ENCODE measurements around the gene PCNT. TPM values are rescaled to one million over a fixed set of nuclear protein-coding genes. Genes with fewer than 3 reads are reported as not detected.
"Not testable (repeated sequence)": the region's sequence is repeated elsewhere in the genome, so short reads cannot be mapped to it uniquely, and the experiment has no call there.

The PCNT gene
- total RNA-seq, 1 experiment from 2014 or later: 39.6 TPM

GRCh38 chr21:46372014-46372485 lies 48.1 kb downstream of the PCNT start:
- TF ChIP-seq, protein P1, sequence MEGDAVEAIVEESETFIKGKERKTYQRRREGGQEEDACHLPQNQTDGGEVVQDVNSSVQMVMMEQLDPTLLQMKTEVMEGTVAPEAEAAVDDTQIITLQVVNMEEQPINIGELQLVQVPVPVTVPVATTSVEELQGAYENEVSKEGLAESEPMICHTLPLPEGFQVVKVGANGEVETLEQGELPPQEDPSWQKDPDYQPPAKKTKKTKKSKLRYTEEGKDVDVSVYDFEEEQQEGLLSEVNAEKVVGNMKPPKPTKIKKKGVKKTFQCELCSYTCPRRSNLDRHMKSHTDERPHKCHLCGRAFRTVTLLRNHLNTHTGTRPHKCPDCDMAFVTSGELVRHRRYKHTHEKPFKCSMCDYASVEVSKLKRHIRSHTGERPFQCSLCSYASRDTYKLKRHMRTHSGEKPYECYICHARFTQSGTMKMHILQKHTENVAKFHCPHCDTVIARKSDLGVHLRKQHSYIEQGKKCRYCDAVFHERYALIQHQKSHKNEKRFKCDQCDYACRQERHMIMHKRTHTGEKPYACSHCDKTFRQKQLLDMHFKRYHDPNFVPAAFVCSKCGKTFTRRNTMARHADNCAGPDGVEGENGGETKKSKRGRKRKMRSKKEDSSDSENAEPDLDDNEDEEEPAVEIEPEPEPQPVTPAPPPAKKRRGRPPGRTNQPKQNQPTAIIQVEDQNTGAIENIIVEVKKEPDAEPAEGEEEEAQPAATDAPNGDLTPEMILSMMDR (conservative IDR thresholded peaks at IDR 0.05): no peak
- H4K20me1 ChIP-seq (ENCODE audit: control insufficient read depth, insufficient read depth, insufficient read length): peaks cover 5% of the 10 kb centered on the region
- Mint-ChIP-seq H3K9me3 (no peaks in the 10 kb centered on the region; a peak in 1 of 5 replicates), H3K27me3 (ENCODE audit: low read depth) (no peaks in the 10 kb centered on the region), H3K4me1 (0 out of 4 replicates have a peak, but pooled peaks cover 0 to under 1% of the 10 kb centered on the region in 2 experiments), H3K27ac (peak overlapping the region; percentile 34 to 92 (median 55); a peak in 3 of 7 replicates), H3K4me3 (no peak overlapping the region), H3K36me3 (ENCODE audit: insufficient read depth in 1 of 3, low read depth in 3 of 3) (peaks cover 21 to 36% (median 30%) of the 10 kb centered on the region in 3 experiments; a peak in 6 of 7 replicates)
- H3K56ac ChIP-seq (ENCODE audit: insufficient read length, low read depth, low read length): no peak overlapping the region
- H3K14ac ChIP-seq (ENCODE audit: insufficient read depth, low read length): no peak overlapping the region
- peak overlapping the region; percentile 77 for H3K23ac ChIP-seq (ENCODE audit: insufficient read length, low read depth, low read length)
- H4K91ac ChIP-seq (ENCODE audit: insufficient read length, low read depth, low read length): no peak overlapping the region
- no peak overlapping the region for H3K9ac ChIP-seq (ENCODE audit: extremely low read depth, insufficient read length, low read length)
- H3K18ac ChIP-seq (ENCODE audit: insufficient read length, low read depth, low read length): peak overlapping the region; percentile 4
- no peaks in the 10 kb centered on the region for H3K9me3 ChIP-seq (ENCODE audit: control insufficient read depth, low read depth, low read length)
- H2BK5ac ChIP-seq (ENCODE audit: insufficient read length, low read length): no peak overlapping the region
- no peak overlapping the region for H3K27ac ChIP-seq (ENCODE audit: insufficient read length, low read depth, low read length)
- no peaks in the 10 kb centered on the region for H3K79me1 ChIP-seq (ENCODE audit: insufficient read depth, low read depth, low read length, poor library complexity, severe bottlenecking)
- H3K79me2 ChIP-seq (ENCODE audit: insufficient read depth, low read length): peaks cover 7% of the 10 kb centered on the region; the same call in 1 of the 2 replicates
- no peak overlapping the region for H2BK120ac ChIP-seq (ENCODE audit: low read depth, low read length, poor library complexity, severe bottlenecking)
- no peak overlapping the region for H3T11ph ChIP-seq (ENCODE audit: low read length)
- H3K27me3 ChIP-seq (ENCODE audit: insufficient read depth, low read length): no peaks in the 10 kb centered on the region
- H3K4ac ChIP-seq (ENCODE audit: low read depth, low read length): no peak overlapping the region
- H3K23me2 ChIP-seq (ENCODE audit: insufficient read length, low read depth, low read length, poor library complexity, severe bottlenecking): no peaks in the 10 kb centered on the region
- H2AFZ ChIP-seq (ENCODE audit: low read length): no peak overlapping the region
- no peak overlapping the region for H3K4me2 ChIP-seq (ENCODE audit: insufficient read depth, insufficient read length, low read length)
- H3K4me1 ChIP-seq (ENCODE audit: insufficient read depth, low read length): no peaks in the 10 kb centered on the region
- H2BK12ac ChIP-seq (ENCODE audit: insufficient read length, low read depth, low read length): no peak overlapping the region
- H4K8ac ChIP-seq (replicated peaks; ENCODE audit: insufficient read length, low read depth, low read length): peak overlapping the region; percentile 74
- no peak overlapping the region for H2BK15ac ChIP-seq (ENCODE audit: low read depth, low read length)
- no peak overlapping the region for H2BK20ac ChIP-seq (ENCODE audit: low read depth, low read length, poor library complexity, severe bottlenecking)
- WGBS (ENCODE audit: extremely low coverage, insufficient read length, low lambda C conversion rate): no CpG with 5 or more reads among the region's 7 CpGs
- DNase-seq: no peak
- peak overlapping the region; percentile 18 for H4K5ac ChIP-seq (ENCODE audit: insufficient read length, low read depth, low read length)
- H2AK5ac ChIP-seq (ENCODE audit: insufficient read length, low read length): no peak overlapping the region

GRCh38 chr21:46372947-46373346 lies 49.0 kb downstream of the PCNT start:
- not testable (repeated sequence) for H3K27me3 ChIP-seq (ENCODE audit: insufficient read depth, low read length); H2BK20ac ChIP-seq (ENCODE audit: low read depth, low read length, poor library complexity, severe bottlenecking); H2BK12ac ChIP-seq (ENCODE audit: insufficient read length, low read depth, low read length); DNase-seq; H3K79me2 ChIP-seq (ENCODE audit: insufficient read depth, low read length); H3K4me2 ChIP-seq (ENCODE audit: insufficient read depth, insufficient read length, low read length); H3K4me3 Mint-ChIP-seq; H4K91ac ChIP-seq (ENCODE audit: insufficient read length, low read depth, low read length); H2BK15ac ChIP-seq (ENCODE audit: low read depth, low read length); H3K4me1 Mint-ChIP-seq; H4K20me1 ChIP-seq (ENCODE audit: control insufficient read depth, insufficient read depth, insufficient read length); H4K8ac ChIP-seq (replicated peaks; ENCODE audit: insufficient read length, low read depth, low read length); H4K5ac ChIP-seq (ENCODE audit: insufficient read length, low read depth, low read length); H3K14ac ChIP-seq (ENCODE audit: insufficient read depth, low read length); H3K18ac ChIP-seq (ENCODE audit: insufficient read length, low read depth, low read length); H2AFZ ChIP-seq (ENCODE audit: low read length); H3K9ac ChIP-seq (ENCODE audit: extremely low read depth, insufficient read length, low read length); H3K4me1 ChIP-seq (ENCODE audit: insufficient read depth, low read length); H3K56ac ChIP-seq (ENCODE audit: insufficient read length, low read depth, low read length); H3K27me3 Mint-ChIP-seq (ENCODE audit: low read depth); H3K4ac ChIP-seq (ENCODE audit: low read depth, low read length); H3K9me3 Mint-ChIP-seq; H3K23me2 ChIP-seq (ENCODE audit: insufficient read length, low read depth, low read length, poor library complexity, severe bottlenecking); H3K27ac ChIP-seq (ENCODE audit: insufficient read length, low read depth, low read length); H2AK5ac ChIP-seq (ENCODE audit: insufficient read length, low read length); H3K79me1 ChIP-seq (ENCODE audit: insufficient read depth, low read depth, low read length, poor library complexity, severe bottlenecking); H3K23ac ChIP-seq (ENCODE audit: insufficient read length, low read depth, low read length); H3T11ph ChIP-seq (ENCODE audit: low read length); H3K9me3 ChIP-seq (ENCODE audit: control insufficient read depth, low read depth, low read length); H2BK5ac ChIP-seq (ENCODE audit: insufficient read length, low read length); H2BK120ac ChIP-seq (ENCODE audit: low read depth, low read length, poor library complexity, severe bottlenecking)
- peaks cover 15 to 27% (median 25%) of the 10 kb centered on the region in 3 experiments; a peak in 6 of 7 replicates for H3K36me3 Mint-ChIP-seq (ENCODE audit: insufficient read depth in 1 of 3, low read depth in 3 of 3)
- H3K27ac Mint-ChIP-seq: peak overlapping the region in 1 of 3 experiments; percentile 44; a peak in 2 of 7 replicates
- no CpG with 5 or more reads among the region's 10 CpGs for WGBS (ENCODE audit: extremely low coverage, insufficient read length, low lambda C conversion rate)

Measured in H9 (cell line).